Frontal cortex (tissue), 4 donors: ENCODE data around the gene MORF4L1. TPM values are rescaled to one million over a fixed set of nuclear protein-coding genes. Genes with fewer than 3 reads are reported as not detected.
"Not testable (repeated sequence)": the region's sequence is repeated elsewhere in the genome, so short reads cannot be mapped to it uniquely, and the experiment has no call there.

Source experiments
- DNase-seq, 2 donors: peaks; one replicate each; pipeline ENCODE4 v3.0.0; 2012; ENCODE audit warnings: low spot score in 2 of 2
- FAIRE-seq: peaks from 2 replicates; lab custom pipeline; 2012; peaks lifted over from hg19 to GRCh38; lab: Jason Lieb, UNC
- total RNA-seq: library from RNA; depleted of rRNA; stranded (reverse); fragments of >200 nt; gene quantifications from one replicate; pipeline ENCODE4 v1.2.3, GENCODE V29; 2014
- donor health status: control.
- donor health status: control.
- donor health status: control.

The MORF4L1 gene, protein sequence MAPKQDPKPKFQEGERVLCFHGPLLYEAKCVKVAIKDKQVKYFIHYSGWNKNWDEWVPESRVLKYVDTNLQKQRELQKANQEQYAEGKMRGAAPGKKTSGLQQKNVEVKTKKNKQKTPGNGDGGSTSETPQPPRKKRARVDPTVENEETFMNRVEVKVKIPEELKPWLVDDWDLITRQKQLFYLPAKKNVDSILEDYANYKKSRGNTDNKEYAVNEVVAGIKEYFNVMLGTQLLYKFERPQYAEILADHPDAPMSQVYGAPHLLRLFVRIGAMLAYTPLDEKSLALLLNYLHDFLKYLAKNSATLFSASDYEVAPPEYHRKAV
- total RNA-seq = 1,097 TPM

DNA sequence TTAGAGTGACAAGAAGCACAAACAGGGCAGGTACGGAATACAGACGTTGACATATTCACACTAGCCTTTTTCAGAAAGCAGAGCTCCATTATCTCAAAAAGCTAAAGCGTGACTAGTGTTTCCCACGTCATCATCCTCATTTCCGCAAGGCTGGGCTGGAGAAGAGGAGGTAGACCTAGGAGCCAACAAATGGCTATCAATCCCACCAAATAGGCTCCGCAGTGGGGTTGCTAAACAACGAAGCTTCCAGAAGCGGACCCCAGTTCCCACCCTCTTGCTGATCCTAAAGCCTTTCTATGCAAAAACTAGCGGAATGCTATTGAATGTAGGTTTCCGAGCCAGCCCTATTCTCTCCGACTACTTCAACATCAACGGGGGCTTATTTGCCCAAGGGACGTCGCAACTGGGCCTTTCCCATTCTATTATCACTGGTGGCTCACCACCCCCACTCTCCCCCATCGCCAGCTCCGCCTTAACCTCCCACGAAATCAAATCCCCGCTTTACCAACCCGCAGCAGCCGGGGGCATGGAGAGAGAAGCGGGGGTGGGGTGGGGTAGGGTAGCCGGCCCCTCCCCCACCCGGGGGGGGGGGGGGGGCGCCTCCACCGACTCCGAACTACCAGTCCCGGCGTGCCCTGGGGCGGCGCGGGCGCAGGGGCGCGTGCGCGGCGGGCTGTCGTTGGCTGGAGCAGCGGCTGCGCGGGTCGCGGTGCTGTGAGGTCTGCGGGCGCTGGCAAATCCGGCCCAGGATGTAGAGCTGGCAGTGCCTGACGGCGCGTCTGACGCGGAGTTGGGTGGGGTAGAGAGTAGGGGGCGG lies at the start of gene MORF4L1:
Gene MORF4L1 (plus strand): TSS at position 736 of the 817 bp plus-strand sequence. CDS start 128 bp downstream, outside the sequence.
- DNase-seq (peak; percentile 94 to 95), FAIRE-seq (no peak)

DNA sequence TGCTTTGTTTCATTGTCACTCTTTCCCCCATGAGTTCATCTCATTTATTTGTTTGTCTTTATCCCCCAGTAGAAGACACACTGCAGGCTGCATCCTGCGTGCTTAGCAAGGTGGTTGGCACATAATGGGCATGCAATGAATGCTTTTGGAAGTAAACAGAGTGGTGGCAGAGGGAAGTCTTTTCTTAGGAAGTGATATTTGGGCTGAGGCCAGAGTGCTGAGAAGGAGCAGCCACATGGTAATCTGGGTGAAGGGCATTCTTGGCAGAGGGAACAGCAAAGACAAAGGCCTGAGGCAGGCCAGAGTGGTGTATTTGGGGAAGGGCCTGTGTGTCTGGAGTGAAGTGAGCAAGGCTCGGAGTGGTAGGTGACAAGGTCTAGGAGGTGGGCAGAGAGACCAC lies 43.8 kb upstream of the MORF4L1 start:
- no peak for FAIRE-seq
- no peak for DNase-seq

DNA sequence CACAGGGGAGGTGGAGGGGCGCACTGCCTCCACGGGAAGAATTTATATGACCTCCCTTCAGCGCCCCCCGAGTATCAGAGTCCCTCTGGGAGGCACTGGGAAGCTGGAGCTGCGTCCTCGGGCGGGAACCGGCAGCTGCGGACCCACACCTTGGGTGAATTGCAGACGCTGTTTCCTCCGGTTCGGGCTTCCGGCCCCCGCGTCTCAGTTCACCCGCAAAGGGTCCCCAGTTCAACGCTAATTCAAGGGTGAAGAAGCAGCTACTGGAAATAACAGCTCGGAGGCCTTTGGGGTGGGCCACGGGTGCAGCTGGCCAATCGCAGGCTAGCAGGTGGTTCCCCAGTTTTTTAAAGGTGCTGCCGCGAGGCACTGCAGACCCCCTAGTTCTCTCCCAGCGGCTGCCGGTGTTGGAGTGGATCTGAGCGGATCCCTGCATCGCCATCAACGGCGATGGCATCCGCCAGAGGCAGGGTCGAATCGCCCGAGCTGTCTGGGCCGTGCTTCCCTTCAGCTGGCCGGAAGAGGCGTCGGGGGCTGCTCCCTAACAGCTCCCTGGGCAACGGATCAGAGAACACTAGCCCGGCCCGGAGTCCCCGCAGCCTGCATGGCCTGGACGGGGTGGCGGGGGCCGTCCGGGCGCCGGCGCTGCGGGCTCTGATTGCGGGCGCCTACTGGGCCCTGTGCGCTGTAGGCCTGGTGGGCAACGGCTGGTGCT lies 42.0 kb upstream of the MORF4L1 start:
- DNase-seq (no peak), FAIRE-seq (no peak)

DNA sequence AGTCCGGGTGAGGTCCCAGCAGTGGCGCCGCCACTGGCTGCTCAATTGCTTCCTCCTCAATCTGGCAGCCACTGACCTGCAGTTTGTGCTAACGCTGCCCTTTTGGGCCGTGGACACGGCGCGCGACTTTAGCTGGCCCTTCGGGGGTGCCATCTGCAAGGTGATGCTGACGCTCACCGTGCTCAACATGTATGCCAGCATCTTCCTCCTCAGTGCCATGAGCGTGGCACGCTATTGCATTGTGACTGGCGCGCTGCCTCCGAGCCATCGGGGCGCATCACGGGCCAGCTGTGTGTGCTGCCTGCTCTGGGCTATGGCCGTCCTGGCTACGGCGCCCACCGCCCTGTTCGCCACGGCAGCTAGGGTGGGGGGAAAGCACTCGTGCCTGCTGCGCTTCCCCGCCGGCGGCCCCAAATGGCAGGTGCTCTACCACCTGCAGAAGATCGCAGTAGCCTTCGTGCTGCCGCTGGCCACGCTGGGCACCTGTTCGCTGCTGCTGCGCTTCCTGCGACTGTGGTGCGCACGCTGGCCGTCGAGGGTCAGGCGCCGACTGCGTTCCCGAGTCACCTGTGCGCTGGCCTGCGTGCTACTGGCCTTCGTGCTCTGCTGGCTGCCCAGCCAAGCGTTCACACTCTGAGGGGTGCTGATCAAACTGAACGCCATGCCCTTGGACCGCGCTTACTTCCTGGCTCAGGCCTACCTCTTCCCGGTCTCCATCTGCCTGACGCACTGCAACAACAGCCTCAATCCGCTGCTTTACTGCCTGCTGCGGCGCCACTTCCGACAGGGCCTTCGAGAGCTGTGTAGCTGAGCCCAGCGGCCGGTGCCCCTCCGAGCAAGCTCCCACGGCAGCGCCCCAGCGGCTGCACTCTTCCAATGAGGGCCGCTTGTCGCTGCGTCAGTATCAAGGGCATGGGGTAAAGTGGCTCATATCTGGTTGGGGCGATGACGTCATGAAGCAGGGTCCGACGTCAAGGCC lies 41.2 kb upstream of the MORF4L1 start:
- DNase-seq (no peak), FAIRE-seq (no peak)

DNA sequence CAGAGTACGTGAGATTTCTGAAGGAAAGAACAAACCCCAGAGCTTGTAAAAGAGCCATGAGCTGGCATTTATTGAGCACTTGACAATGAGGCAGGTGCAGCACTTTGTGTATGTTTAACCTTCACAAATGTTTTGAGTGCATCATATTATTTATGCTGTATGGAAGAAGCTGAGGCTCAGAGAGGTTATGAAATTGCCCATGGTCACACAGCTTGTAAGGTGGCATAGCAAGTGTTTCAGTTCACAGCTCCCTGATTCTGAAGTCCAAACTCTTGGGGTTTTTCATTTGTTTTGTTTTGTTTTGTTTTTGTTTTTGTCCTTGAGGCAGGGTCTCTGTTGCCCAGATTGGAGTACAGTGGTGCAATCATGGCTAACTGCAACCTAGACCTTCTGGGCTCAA lies 36.4 kb upstream of the MORF4L1 start:
- FAIRE-seq = no peak
- no peak for DNase-seq

DNA sequence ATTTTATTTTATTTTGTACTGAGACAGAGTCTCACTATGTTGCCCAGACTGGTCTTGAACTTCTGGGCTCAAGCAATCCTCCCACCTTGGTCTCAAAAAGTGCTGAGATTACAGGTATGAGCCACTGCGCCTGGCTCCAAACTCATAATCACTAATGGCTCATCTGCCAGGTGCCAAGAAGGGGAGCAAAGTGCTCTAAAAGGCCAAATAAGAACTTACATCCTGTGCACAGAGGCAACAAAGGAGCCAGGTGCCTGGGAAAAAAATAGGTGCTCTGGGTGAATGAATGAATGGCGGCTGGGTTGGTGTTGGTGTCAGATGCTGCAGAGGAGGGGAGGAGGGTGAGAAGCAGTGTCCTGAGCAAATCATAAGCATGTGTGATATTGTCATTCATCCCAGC lies 35.6 kb upstream of the MORF4L1 start:
- no peak for FAIRE-seq
- DNase-seq = no peak

DNA sequence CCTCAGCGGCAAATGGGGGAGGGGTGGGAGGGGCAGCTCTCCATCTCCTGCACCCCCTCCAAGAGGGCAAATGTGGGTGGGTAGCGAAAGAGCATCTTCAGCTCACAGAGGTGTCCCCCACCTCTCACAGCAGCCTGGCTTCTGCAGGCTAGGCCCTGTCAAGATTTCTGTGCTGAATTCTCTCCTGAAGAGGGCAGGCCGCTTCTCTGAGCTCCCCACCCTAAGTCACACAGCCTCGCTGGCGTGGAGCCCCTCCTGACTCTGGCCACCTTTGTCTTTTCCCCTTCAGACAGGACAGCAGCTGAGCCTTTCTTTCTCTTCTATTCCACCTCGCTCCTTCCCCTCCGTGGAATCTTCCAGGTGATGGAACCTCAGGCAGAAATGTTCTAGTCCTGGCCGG lies 35.1 kb upstream of the MORF4L1 start:
- no peak for FAIRE-seq
- no peak for DNase-seq

DNA sequence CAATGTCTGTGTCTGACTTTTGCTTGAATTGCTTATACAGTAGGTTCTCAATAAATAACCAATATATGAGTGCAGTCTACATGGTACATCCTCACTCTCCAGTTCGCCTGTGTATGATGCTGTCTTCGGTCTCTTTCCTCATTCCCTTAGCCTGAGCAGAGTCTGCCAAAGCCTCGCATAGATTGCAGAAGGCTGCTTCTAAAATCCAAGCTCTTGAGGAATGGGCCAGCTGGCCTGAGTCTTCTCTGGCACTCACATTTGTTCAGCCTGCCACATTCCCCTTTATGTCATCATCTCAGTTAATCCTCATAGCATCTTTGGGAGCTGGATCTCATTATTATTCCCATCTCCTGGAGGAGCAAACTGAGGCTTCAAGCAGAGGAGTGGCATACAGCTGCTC lies 34.2 kb upstream of the MORF4L1 start:
- DNase-seq (no peak), FAIRE-seq (no peak)

DNA sequence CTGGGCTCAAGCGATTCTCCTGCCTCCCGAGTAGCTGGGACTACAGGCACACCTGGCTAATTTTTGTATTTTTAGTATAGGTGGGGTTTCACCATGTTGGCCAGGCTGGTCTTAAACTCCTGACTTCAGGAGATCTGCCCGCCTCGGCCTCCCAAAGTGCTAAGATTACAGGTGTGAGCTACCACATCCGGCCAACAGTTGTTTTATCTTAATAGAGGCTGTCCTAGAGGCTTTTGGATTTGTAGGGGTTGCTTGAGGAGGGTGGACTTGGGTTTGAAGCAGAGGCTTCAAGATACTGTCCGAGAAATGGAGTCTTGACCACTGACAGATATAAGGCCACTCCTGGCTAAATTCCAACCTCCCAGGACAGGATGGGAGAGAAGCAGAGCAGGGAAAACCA lies 33.5 kb upstream of the MORF4L1 start:
- FAIRE-seq, DNase-seq: not testable (repeated sequence)

DNA sequence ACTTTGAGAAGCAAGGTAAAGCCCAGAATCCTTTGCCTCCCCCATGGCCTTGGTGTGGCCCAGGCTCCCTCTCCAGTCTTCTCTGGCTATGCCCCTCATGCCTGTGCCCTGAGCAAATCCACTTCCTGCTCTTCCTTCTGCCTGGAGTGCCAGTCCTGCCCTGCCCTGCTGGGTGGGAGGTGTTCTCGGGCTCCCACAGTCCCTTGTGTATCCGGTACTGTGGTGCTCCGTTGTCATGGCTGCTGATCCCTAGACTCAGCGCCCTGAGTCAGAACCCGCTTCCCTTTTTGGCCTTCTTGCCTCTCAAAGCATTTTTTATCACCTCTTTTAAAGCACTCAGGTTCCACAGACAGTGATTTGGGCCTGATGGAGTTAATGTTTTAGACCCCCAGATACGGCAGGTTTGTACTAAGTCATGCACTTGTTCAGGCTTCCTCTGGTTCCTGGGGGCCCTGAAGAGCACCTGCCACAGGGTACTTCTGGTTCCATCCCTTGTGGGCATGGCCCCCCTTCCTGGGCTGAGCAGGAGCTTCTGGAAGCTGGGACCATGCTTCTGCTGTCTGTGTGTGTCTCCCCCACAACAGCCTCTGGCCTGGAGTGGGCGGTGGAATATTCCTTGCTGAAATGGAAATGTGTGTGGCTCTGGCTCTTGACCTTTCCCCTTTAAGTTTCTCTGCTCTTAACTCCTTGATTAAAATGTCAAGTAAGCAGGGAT lies 31.9 kb upstream of the MORF4L1 start:
- DNase-seq (no peak), FAIRE-seq (no peak)

DNA sequence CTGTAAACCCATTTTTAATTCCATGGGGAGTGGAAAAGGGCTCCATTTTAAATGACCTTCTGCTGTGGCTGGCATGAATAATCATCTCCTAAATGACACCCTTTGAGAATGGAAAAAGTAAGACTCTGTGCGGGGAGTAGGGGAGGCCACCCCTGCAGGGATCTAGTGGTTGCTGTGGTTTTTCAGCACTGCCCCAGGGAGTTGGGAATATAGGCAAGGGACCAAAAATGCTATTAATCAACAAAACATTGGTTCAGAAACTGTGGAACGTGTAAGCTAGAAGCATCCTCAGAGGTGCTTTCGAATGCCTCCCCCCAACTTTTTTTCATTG lies 31.3 kb upstream of the MORF4L1 start:
- DNase-seq (no peak), FAIRE-seq (no peak)

DNA sequence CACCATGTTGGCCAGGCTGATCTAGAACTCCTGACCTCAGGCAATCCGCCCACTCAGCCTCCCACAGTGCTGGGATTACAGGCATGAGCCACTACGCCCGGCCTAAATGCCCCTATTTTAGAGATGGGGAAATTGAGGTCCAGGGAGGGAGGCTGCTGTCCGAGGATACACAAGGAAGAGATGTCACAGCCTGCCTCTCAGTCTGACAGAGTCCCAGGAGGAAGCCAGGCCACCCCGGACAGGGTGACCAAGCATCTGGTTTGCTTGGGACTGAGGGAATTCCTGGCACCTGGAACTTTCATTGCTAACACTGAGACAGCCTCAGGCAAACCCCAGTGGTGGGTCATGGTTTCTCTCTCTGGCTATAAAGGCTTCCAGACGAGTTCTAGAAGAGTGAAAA lies 30.8 kb upstream of the MORF4L1 start:
- no peak for DNase-seq
- FAIRE-seq = no peak

DNA sequence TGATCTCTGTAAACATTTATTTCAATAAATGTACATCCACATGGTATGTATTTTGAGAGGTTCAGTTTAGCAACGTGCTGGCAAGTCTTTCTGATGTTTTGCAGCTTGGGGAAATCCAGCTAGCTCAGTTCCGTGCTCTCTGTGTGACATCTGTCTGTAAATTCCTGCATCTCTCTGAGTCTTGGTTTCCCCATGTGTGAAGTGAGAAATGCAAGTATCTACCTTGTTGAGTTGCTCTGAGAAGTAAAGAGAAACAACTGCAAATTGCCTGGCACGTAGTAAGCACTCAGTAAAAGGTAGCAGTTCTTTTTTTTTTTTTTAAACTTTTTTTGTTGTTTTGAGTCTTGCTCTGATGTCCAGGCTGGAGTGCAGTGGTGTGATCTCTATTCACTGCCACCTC lies 30.2 kb upstream of the MORF4L1 start:
- FAIRE-seq (no peak), DNase-seq (no peak)

DNA sequence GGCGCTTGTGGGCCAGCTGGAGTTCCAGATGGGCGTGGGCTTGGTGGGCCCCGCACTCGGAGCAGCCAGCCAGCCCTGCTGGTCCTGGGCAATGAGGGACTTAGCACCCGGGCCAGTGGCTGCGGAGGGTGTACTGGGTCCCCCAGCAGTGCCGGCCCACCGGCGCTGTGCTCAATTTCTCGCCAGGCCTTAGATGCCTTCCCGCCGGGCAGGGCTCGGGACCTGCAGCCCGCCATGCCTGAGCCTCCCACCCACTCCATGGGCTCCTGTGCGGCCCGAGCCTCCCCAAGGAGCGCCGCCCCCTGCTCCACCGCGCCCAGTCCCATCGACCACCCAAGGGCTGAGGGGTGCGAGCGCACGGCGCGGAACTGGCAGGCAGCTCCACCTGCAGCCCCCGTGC lies 25.8 kb upstream of the MORF4L1 start:
- DNase-seq, FAIRE-seq: not testable (repeated sequence)

DNA sequence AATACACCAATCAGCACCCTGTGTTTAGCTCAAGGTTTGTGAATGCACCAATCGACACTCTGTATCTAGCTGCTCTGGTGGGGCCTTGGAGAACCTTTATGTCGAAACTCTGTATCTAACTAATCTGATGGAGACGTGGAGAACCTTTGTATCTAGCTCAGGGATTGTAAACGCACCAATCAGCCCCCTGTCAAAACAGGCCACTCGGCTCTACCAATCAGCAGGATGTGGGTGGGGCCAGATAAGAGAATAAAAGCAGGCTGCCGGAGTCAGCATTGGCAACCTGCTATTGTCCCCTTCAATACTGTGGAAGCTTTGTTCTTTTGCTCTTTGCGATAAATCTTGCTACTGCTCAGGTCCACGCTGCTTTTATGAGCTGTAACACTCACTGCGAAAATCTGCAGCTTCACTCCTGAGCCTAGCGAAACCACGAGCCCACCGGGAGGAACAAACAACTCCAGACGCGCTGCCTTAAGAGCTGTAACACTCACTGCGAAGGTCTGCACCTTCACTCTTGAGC lies 25.2 kb upstream of the MORF4L1 start:
- DNase-seq, FAIRE-seq: not testable (repeated sequence)

DNA sequence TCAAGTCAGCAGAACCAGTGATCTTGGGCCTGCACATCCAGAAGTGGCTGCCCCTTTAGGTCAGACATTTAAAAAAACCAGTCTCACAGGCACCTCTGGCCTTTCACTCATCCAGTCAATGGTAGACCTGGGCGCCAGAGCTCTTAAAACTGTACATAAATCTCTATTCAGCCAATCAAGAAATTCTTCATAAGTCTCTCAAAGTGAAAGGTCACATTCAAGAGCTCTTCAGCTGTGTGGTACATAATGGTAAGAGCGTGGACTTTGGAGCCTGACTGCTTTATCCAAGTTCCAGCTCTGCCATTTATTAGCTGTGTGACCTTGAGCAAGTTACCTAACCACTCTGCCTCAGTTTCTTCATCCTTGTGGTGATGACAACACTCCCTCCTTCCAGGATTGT lies 22.3 kb upstream of the MORF4L1 start:
- FAIRE-seq = no peak
- DNase-seq = no peak

DNA sequence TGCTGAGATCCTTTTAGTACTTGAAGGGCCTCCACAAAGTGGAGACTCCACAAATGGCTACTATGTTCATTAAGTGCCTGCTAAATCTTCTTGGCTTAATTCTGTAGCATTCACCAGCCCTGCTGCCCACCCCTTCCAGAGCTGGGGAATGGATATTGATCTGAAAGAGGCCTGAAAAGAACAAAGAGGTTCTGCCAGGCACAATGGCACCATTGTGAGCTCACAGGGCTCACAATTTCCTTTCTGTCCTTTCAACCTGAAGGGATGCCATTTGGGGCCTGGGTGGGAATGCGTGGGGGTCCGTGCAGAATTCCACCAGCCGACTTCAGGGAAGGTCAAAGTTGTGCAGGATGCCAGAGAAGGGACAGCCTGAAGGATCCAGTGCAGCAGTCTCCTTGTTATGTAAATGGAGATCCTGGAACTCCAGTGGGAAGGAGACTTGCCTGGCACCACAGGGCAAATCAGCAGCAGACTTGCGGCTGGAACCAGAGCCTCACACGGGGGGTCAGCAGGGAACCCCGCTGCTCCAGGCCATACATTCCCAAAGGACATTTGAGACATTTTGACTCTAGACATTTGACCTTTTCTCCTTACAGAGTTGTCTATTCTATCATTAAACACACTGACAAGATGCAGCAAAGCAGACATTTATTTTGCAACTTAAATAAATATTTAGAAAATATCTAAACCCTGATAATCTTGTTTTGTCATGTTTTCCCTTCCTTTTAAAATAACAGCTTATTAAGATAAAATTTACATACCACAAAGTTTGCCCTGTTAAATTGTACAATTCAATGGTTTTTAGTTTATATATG lies 21.5 kb upstream of the MORF4L1 start:
- FAIRE-seq (no peak), DNase-seq (no peak)

DNA sequence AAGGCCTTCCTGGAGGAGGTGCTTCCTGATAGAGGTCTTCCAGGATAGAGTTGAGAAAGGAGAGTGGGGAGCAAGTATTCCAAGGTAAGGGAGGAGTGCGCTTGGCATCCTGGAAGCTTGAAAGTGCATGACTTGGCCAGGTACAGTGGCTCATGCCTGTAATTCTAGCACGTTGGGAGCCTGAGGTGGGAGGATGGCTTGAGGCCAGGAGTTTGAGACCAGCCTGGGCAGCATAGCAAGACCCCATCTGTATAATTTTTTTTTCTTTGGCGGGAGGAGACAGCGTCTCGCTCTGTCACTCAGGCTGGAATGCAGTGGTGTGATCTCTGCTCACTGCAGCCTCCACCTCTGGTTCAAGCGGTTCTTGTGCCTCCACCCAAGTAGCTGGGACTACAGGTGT lies 19.2 kb upstream of the MORF4L1 start:
- DNase-seq (no peak), FAIRE-seq (no peak)
